ENCODE results near the gene MACF1.
"Not testable (repeated sequence)": the region's sequence is repeated elsewhere in the genome, so short reads cannot be mapped to it uniquely, and the experiment has no call there.

The MACF1 gene

DNA sequence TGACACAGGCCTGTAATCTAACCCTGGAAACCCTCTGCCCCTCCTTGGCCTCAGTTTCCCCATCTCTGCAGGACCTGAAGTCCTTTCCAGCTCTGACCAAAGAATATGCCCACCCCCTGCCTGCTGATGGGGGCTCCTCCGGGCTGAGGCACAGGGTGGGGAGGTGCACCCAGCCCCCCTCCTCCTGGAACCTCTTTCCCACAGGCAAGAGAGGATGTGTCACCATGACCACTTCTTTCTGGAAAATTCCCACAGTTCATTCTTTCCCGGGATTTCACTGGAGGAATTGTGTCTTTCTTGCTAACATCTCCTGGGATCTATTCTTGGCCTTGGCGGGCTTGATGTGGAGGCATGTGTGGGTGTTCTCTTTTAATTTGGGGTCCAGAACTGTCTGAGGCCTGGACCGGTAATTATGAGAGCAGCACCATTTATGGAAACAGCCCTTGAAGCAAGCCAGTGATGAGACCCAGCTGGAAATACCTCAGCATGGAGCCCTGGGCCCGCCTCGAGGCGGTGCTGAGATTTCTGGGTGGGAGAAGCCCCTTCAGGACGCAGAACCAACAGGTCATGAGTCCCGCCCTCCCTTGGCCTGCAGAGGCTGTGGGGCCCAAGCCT lies 293.7 kb downstream of the MACF1 start:
- not testable (repeated sequence) for DNase-seq

DNA sequence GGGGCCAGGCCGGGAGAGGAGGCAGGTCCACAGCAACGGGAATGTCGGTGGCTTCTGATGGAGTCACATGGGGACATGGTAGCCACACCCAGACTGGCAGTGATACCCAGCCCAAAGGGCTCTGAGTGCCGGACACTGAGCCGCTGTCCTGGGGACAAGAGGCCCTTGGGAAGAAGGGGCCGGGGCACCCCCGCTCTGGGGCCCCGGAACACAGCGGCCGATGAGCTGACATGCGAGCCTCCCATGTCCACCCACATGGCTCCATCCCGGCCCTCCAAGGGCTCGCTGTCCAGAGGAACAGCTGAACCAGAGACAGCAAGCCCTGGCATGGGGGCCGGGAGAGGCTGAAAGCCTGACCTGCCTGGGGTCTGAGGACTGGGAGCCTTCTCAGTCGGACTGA lies 294.3 kb downstream of the MACF1 start:
- not testable (repeated sequence) for DNase-seq

DNA sequence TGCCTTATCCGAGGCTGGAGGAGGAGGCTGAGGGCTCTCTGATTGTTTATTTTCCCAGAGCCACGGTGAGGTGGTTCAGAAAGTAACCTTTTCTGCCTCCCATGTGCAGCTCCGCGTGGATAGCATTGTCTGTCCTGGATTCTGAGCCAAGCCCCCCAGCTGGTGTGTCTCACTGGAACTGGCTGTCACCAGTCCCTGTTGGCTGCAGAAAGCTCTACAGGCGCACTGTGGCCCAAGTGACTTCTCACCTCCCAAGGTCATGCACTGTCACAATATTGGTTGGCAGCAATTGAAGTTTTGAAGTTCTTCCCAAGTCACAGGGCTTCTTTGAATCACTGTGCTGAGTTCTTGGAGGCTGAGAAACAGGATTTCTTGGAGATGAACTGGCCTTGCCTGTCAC lies 295.2 kb downstream of the MACF1 start:
- no peak for DNase-seq

DNA sequence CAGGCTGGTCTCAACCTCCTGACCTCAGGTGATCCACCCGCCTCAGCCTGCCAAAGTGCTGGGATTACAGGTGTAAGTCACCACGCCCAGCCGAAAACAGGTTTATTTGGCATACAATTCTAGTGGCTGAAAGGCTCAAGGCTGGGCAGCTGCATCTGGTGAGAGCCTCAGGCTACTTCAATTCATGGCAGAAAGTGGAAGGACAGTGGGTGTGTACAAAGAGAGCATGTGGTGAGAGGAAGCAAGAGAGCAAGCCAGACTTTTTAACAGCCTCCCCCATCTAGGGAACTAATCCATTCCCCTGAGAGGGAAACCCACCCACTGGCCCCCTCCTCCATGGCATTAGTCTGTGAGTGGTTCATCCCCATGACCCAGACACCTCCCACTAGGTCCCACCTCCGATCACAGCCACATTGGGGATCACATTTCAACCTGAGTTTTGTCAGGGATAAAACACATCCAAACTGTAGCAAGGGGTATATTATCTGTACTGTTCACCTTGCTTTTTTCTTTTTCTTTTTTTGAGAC lies 296.4 kb downstream of the MACF1 start:
- DNase-seq = no peak

DNA sequence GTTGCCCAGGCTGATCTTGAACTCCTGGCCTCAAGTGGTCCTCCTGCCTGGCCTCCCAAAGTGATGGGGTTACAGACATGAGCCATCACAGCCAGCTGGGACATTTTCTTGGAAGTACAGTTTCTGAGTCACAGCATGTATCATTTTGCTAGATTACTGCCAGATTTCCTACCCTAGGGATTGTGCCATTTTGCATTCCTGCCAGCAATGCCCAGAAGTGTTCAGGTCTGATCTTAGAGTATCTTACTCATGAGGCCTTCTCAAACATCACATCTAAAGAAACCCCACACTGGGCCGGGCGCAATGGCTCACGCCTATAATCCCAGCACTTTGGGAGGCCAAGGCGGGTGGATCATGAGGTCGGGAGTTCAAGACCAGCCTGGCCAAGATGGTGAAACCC lies 297.2 kb downstream of the MACF1 start:
- DNase-seq = no peak

DNA sequence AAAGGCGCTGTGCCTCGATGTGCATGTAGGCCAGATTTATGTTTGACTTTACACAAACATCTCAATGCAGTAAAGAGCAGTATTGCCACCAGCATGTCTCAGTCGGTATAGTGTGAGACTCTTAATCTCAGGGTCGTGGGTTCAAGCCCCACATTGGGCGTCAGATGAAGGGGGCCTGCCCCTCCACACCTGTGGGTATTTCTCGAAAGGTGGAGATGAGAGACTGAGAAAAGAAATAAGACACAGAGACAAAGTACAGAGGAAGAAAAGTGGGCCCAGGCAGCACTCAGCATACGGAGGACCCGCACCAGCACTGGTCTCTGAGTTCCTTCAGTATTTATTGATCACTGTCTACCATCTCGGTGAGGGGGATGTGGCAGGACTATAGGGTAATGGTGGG lies 299.9 kb downstream of the MACF1 start:
- DNase-seq = not testable (repeated sequence)

DNA sequence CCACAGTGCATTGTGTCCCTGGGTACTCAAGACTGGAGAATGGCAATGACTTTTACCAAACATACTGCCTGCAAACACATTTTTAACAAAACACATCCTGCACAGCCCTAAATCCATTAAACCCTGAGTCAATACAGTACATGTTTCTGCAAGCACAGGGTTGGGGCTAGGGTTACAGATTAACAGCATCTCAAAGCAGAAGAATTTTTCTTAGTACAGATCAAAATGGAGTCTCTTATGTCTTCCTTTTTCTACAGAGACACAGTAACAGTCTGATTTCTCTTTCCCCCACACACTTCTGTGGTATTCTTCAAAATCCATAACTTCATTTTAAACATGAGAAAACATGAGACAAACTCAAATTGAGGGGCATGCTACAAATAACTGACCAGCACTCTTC lies 300.8 kb downstream of the MACF1 start:
- no peak for DNase-seq

DNA sequence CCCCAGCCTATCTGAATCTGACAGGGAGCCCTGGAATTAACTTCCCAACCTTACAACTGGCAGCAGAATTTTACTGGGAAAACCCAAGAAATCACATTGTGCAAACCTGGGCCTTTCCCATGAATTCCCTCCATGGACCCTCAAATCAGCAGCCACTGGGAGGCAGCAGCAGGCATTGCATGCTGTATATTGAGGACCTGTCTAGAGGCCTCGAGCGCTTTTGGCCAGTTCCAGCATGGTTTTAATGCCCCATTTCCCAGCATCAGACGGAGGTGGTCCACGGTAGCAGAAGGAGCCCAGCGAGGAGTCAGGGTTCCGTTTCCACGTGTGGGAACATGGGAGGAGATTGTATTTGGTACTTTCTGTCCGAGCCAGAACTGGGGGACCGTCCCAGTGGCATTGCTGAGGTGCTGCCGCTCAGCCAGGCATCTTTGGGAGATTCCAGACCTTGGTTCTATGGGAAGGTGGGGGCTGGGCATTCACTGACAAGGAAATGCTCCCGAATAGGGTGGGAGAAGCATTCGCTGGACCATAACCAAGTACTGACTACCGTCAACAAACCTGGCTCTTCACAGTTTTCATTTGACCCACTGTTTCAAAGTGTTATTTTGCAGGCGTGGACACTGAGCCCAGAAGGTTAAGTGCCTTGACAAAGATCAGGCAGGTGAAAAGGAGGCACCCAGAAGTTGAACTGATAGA lies 302.9 kb downstream of the MACF1 start:
- DNase-seq = no peak

DNA sequence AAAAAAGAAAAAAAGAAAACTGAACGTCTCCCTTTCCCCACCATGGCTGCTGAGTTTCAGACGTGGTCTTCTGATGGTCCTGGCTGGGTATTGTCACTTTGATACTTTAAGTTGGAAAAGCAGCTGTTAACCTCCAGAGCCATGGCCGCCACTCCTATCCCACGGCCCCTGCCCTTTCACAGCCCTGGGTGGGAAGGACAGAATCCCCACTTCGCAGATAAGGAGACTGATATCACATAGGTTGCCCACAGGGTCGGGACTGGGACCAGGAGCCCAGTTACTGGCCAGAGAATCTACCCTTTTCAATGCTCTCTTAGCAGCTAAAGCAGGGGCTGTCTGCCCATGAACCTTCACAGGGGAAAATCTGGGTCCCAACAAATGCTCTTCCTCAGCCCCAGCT lies 303.8 kb downstream of the MACF1 start:
- DNase-seq = no peak

DNA sequence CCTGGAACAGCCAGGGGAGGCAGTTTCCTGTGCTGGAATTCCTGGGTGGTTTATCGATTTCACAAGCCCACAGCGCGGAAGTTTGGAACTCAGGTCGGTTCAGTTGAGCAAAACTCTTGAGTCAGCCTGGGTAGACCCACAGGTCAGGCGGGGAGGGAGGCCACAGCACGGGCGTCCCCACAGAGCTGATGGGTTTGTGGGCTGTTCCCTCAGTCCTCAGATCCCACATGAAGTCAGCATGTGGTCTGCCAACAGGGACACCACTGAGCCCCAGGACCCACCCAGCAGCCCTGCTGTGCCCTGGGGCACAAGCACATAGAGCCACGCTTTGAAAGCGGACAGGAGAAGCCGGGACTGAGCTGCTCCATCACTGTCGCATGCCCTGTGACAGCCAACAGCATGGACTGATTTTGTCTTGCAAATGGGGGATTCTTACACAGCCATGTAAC lies 304.4 kb downstream of the MACF1 start:
- peak; percentile 34 to 36 for DNase-seq

DNA sequence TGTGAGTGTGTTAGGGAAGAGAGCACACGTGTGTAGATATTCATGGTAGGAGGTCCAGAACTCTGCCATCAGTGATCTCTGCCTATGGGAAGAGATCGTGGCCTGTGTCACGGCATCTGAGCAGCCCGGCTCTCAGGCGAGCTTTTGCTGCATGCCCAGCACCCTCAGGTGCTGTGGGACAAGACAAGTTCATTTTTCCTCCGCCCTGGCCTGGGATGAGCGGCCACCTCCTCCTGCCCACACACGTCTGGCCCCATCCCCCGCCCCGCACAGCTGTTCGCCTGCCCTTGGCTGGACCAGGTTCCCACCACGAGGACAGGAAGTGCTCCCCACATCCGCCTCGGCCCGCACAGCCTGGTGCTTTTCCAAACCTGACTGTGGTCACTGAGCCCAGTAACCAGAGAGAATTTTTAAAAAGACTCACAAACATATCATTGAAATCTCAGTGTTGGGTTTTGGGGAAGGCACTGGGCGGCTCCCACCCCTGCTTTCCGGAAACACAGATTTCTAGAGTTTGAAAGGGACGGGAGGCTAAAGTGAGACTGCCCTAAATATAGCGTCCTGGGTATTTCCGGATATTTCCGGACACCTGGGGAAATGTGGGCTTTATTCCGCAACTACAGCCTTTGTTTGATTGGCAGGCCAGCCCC lies 305.0 kb downstream of the MACF1 start:
- DNase-seq = peak; percentile 46 to 52

DNA sequence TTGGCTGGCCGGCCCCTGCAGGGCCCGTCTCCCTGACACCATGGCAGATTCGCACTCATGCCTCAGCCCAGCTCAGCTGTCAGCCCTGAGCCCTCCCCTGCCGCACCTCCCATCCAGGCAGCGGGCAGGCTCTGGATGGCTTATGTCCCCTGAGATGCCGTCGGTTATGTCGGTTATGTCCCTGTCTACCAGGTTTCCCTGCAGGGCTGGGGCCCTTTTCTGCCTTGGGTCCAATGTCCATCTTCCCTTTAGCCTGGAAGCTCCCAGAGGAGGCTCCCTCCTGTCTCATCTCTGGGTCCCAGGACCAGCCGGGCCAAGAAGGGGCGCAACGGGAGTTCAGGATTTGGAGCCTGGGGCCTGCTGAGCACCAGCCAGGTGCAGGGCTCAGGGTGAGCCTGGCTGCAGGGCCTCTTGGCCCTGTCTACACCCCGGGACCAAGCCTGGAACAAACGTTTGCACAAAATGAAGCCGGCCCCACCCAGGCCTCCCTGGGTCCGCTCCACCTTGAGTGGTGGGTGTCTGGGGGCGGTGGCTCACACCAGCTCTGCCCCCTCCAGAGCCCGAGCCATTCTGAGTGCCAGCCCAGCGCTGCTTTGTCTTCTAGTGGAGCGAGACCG lies 306.2 kb downstream of the MACF1 start:
- not testable (repeated sequence) for DNase-seq

DNA sequence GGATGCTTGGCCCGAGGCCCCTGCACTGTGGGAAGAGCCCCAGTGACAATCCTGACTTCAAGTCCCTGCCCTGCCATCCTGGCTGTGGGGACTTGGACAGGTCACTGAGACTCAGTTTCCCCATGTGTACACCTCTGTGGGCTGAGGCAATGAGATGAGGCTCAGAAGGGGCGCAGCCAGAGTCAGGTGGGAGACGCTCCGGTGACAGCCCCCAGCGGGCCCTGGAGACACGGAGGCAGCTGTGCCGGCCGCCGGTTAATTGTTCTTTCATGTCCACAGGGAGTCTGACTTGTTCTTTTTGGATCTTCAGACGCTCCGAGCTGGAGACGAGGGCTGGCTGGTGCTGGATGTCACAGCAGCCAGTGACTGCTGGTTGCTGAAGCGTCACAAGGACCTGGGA lies 307.0 kb downstream of the MACF1 start:
- not testable (repeated sequence) for DNase-seq

DNA sequence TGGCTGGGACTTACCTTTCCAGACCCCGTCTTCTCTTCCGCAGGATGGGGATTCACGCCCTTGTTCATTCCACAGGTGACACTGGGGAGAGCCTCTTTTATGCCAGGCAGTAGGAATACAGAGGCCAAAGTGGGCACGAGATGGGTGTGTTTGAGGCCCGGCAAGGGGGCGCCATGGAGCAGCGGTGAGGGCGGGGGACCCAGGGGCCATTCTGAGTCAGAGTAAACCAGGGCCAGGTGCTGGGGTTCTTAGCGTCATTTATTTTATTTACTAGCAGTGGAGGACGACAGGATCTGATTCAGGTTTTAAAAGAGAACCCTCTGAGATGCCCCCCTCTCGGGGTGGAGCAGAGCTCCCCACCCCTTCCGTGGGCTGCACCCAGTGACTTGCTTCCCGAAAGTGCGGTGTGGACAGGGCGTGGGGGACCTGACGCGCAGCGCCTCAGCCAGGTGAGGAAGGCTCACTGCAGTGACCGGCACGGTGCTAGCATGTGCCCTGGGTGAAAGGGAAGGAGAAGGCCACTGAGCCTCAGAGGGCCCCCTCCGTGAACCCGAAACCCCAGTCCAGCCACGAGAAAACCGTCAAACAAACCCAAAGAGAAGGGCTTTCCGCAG lies 307.8 kb downstream of the MACF1 start:
- DNase-seq = not testable (repeated sequence)

DNA sequence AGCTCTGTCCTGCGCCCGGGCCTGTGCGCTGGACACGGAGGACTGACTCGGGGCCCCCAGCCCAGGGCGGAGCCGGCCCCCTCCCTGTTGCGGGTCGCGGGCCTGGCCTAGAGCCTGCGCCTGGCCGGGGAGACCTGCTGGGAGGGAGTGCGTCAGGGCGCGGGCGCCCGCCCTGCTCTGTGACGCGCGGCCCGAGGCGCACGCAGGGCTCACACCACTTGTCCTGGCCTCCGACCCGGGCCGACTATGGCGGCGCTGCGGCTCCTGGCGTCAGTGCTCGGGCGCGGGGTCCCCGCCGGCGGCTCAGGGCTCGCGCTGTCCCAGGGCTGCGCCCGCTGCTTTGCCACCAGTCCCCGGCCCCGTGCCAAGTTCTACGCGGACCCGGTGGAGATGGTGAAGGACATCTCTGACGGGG lies 310.2 kb downstream of the MACF1 start:
- DNase-seq = peak; percentile 38 to 47

DNA sequence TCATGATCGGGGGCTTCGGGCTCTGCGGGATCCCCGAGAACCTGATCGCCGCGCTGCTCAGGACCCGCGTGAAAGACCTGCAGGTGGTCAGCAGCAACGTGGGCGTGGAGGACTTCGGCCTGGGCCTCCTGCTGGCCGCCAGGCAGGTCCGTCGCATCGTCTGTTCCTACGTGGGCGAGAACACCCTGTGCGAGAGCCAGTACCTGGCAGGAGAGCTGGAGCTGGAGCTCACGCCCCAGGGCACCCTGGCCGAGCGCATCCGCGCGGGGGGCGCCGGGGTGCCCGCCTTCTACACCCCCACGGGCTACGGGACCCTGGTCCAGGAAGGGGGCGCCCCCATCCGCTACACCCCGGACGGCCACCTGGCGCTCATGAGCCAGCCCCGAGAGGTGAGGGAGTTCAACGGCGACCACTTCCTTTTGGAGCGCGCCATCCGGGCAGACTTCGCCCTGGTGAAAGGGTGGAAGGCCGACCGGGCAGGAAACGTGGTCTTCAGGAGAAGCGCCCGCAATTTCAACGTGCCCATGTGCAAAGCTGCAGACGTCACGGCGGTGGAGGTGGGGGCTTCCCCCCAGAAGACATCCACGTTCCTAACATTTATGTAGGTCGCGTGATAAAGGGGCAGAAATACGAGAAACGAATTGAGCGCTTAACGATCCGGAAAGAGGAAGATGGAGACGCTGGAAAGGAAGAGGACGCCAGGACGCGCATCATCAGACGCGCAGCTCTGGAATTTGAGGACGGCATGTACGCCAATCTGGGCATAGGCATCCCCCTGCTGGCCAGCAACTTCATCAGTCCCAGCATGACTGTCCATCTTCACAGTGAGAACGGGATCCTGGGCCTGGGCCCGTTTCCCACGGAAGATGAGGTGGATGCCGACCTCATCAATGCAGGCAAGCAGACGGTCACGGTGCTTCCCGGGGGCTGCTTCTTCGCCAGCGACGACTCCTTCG lies 310.9 kb downstream of the MACF1 start:
- DNase-seq = peak; percentile 58 to 60

DNA sequence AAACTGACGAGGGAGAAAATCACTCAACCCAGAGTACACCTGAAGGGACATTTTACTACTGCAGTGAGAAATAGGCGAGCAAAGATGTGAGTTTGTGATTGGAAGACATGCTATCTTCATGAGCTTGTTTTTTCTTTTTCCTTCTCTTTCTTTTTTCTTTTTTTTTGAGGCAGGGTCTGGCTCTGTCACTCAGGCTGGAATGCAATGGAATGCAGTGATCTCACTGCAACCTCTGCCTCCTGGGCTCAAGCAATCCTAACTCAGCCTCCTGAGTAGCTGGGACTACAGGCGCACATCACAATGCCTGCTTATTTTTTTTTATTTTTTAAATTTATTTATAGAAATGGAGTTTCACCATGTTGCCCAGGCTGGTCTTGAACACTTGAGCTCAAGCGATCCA lies 312.3 kb downstream of the MACF1 start:
- not testable (repeated sequence) for DNase-seq

DNA sequence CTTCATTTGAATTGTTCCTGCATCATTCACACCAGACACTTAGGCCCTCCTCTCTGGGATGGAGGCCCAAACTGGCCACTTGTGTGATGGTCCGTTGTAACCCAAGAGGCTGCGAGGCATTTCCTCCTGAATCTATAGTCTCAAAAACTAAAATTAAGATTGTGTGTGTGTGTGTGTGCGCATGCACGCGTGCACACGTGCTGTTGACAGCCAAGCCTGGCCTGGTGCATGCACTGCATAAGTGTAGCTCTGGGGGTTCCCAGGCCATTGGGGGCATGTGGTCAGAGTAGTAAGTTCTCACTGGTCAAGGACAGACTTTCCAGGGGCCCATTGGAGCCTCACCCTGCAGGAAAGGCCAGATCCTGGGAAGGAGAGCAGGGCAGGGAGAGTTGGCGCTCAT lies 313.4 kb downstream of the MACF1 start:
- DNase-seq = not testable (repeated sequence)

DNA sequence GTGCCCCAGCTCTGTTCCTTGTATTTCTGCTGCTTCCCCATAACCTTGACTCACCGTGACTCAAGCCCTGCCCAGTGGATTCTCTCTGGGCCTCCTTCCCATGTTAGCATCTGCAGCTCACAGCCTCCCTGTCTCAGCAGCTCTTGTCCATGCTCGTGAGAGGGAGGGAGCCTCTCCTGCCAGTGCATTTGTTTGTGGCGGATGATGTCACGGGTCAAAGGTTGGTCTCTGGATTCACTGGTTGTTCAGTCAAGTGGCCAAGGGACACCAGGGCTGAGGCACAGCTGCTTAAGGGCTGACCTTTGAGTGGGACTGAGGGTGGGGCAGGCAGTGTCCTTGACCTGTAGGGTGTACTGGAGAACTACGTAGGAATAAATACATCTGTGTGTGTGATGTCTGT lies 314.9 kb downstream of the MACF1 start:
- DNase-seq = not testable (repeated sequence)

DNA sequence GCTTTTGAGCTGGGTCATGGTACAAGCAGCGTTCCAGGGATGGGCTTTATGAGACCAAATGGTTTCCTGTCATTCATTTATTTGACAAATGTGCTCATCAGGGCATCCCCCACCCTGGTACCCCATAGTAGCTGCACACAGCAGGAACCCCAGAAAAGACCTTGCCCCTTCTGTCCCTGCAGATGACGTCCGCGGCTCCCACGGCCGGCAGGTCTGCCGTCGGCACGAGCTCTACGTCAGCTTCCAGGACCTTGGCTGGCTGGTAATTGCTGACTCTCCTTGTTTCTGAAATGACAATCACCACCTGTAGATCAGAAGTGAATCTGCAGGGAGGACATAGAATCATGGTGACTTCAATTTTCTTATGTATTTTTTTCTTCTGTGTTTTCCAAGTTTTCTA lies 317.7 kb downstream of the MACF1 start:
- DNase-seq = not testable (repeated sequence)

DNA sequence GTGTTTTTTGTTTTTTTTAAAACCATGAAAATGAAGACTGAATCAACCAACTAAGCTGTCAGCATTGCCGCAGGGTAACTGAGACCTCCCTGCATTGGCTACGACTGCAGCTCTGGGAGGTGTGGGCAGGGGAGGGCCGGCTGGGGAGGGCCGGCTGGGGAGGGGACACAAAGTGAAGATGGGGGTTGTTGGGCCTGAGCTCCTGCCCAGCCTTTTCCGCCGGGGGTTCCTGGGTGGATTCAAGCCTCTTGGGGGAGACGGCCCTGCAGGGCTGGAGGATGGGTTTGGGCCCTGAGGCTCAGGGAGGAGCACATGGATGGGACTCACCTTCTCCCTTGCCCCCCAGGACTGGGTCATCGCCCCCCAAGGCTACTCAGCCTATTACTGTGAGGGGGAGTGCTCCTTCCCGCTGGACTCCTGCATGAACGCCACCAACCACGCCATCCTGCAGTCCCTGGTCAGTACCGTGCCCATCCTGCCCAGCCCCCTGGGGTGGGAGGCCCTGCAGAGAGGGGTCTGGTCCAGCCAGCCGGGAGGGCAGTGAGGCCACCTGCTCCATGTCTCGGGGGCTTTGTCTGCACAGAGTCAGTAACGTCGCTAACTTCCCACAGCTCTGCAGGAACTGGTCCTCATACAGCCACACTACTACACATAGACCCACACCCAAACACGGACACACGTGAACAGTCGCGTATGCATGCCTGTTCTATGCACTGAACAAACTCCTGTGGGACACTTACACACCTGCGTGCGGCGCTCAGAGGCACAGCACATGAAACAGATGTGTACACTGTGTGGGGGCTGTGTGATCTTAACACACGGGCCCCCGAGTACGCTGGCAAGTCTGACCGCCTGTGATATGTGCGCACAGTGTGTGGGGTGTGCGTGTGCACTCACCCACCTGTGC lies 318.4 kb downstream of the MACF1 start:
- DNase-seq = no peak

All from activated T-cell treated with anti-CD3 and anti-CD28 coated beads, Interleukin-2, amount 50 U/mL, for 48 hours (primary cell).